Measurements from ENCODE around the gene NPSR1. TPM values are rescaled to one million over a fixed set of nuclear protein-coding genes. Genes with fewer than 3 reads are reported as not detected.
"Not testable (repeated sequence)": the region's sequence is repeated elsewhere in the genome, so short reads cannot be mapped to it uniquely, and the experiment has no call there.

NPSR1 gene
- polyA plus RNA-seq, 4 donors, result not detected

GRCh38 chr7:34879871-34880270 is 221.9 kb downstream of the NPSR1 start:
- H3K36me3 ChIP-seq (ENCODE audit: control insufficient read depth in 3 of 3, insufficient read depth in 2 of 3, low read depth in 1 of 3, low read length in 3 of 3), result no peaks in the 10 kb centered on the region
- no peaks in the 10 kb centered on the region for H3K27me3 ChIP-seq (ENCODE audit: control insufficient read depth in 3 of 3, insufficient read depth in 3 of 3, low read length in 3 of 3)
- no peak overlapping the region for H3K4me3 ChIP-seq (ENCODE audit: low read depth in 1 of 3, low read length in 3 of 3)
- WGBS, 3 donors, result 51 to 75% (median 51%) methylated on average over 2 of the region's 2 CpGs
- FAIRE-seq (no peak), DNase-seq (no peak)
- no peak overlapping the region for H3K27ac ChIP-seq (ENCODE audit: low read depth in 1 of 3, low read length in 2 of 3)
- peaks cover 2 to 9% of the 10 kb centered on the region in 2 donors for H3K9me3 ChIP-seq (ENCODE audit: control insufficient read depth in 2 of 2, insufficient read depth in 1 of 2, low read depth in 1 of 2, low read length in 1 of 2)
- H3K4me1 ChIP-seq (ENCODE audit: control insufficient read depth in 3 of 3, insufficient read depth in 2 of 3, low read depth in 1 of 3, low read length in 2 of 3), result no peaks in the 10 kb centered on the region

GRCh38 chr7:34883855-34884254 is 225.8 kb downstream of the NPSR1 start:
- H3K27ac ChIP-seq (ENCODE audit: low read depth in 1 of 3, low read length in 2 of 3); H3K9me3 ChIP-seq (ENCODE audit: control insufficient read depth in 2 of 2, insufficient read depth in 1 of 2, low read depth in 1 of 2, low read length in 1 of 2); DNase-seq; FAIRE-seq; H3K4me1 ChIP-seq (ENCODE audit: control insufficient read depth in 3 of 3, insufficient read depth in 2 of 3, low read depth in 1 of 3, low read length in 2 of 3); H3K27me3 ChIP-seq (ENCODE audit: control insufficient read depth in 3 of 3, insufficient read depth in 3 of 3, low read length in 3 of 3); H3K4me3 ChIP-seq (ENCODE audit: low read depth in 1 of 3, low read length in 3 of 3); H3K36me3 ChIP-seq (ENCODE audit: control insufficient read depth in 3 of 3, insufficient read depth in 2 of 3, low read depth in 1 of 3, low read length in 3 of 3): not testable (repeated sequence)
- WGBS, 3 donors, result 85 to 90% (median 88%) methylated on average over 1 of the region's 1 CpG

GRCh38 chr7:34886856-34887255 is 228.8 kb downstream of the NPSR1 start:
- H3K36me3 ChIP-seq (ENCODE audit: control insufficient read depth in 3 of 3, insufficient read depth in 2 of 3, low read depth in 1 of 3, low read length in 3 of 3), result no peaks in the 10 kb centered on the region
- DNase-seq (no peak), FAIRE-seq (no peak)
- no peak overlapping the region for H3K4me3 ChIP-seq (ENCODE audit: low read depth in 1 of 3, low read length in 3 of 3)
- H3K9me3 ChIP-seq (ENCODE audit: control insufficient read depth in 2 of 2, insufficient read depth in 1 of 2, low read depth in 1 of 2, low read length in 1 of 2), result peaks cover 2 to 9% of the 10 kb centered on the region in 2 donors
- no peak overlapping the region for H3K27ac ChIP-seq (ENCODE audit: low read depth in 1 of 3, low read length in 2 of 3)
- H3K4me1 ChIP-seq (ENCODE audit: control insufficient read depth in 3 of 3, insufficient read depth in 2 of 3, low read depth in 1 of 3, low read length in 2 of 3), result no peaks in the 10 kb centered on the region
- peaks cover 0 to 2% (median 0%) of the 10 kb centered on the region in 3 donors for H3K27me3 ChIP-seq (ENCODE audit: control insufficient read depth in 3 of 3, insufficient read depth in 3 of 3, low read length in 3 of 3)

- H3K27me3 ChIP-seq (ENCODE audit: control insufficient read depth in 3 of 3, insufficient read depth in 3 of 3, low read length in 3 of 3), result peaks cover 0 to 2% (median 0%) of the 10 kb centered on the region in 3 donors
- no peaks in the 10 kb centered on the region for H3K9me3 ChIP-seq (ENCODE audit: control insufficient read depth in 2 of 2, insufficient read depth in 1 of 2, low read depth in 1 of 2, low read length in 1 of 2)
- H3K27ac ChIP-seq (ENCODE audit: low read depth in 1 of 3, low read length in 2 of 3), result no peak overlapping the region
- H3K4me3 ChIP-seq (ENCODE audit: low read depth in 1 of 3, low read length in 3 of 3), result no peak overlapping the region
- H3K36me3 ChIP-seq (ENCODE audit: control insufficient read depth in 3 of 3, insufficient read depth in 2 of 3, low read depth in 1 of 3, low read length in 3 of 3), result no peaks in the 10 kb centered on the region
- WGBS, 3 donors, result 67 to 96% (median 83%) methylated on average over 1 of the region's 1 CpG
- FAIRE-seq (no peak), DNase-seq (no peak)
- no peaks in the 10 kb centered on the region for H3K4me1 ChIP-seq (ENCODE audit: control insufficient read depth in 3 of 3, insufficient read depth in 2 of 3, low read depth in 1 of 3, low read length in 2 of 3)
These were observed 231.9 kb downstream of the NPSR1 start for GRCh38 chr7:34889951-34890350.

- Histone ChIP-seq H3K4me3 (ENCODE audit: low read depth in 1 of 3, low read length in 3 of 3) (no peak overlapping the region), H3K27me3 (ENCODE audit: control insufficient read depth in 3 of 3, insufficient read depth in 3 of 3, low read length in 3 of 3) (no peaks in the 10 kb centered on the region), H3K4me1 (ENCODE audit: control insufficient read depth in 3 of 3, insufficient read depth in 2 of 3, low read depth in 1 of 3, low read length in 2 of 3) (no peaks in the 10 kb centered on the region), H3K9me3 (ENCODE audit: control insufficient read depth in 2 of 2, insufficient read depth in 1 of 2, low read depth in 1 of 2, low read length in 1 of 2) (peaks cover 2 to 12% of the 10 kb centered on the region in 2 donors), H3K36me3 (ENCODE audit: control insufficient read depth in 3 of 3, insufficient read depth in 2 of 3, low read depth in 1 of 3, low read length in 3 of 3) (no peaks in the 10 kb centered on the region), H3K27ac (ENCODE audit: low read depth in 1 of 3, low read length in 2 of 3) (no peak overlapping the region)
- DNase-seq, result no peak
- no peak for FAIRE-seq
These were observed 237.2 kb downstream of the NPSR1 start for GRCh38 chr7:34895202-34895601.

Measured in small intestine (tissue), 7 donors.